Transverse colon (tissue), 4 donors: ENCODE results near the gene PBX4. TPM values are rescaled to one million over a fixed set of nuclear protein-coding genes. Genes with fewer than 3 reads are reported as not detected.

Source experiments
- DNase-seq: peaks from one replicate; pipeline ENCODE4 v3.0.0-alpha.2; 2019
- H3K27ac ChIP-seq, 4 donors: fragments of 200-600 bp; sonication (generic); 2 replicates each; pipeline ENCODE4 v1.5.1; 2016 to 2018; ENCODE audit warnings: inconsistent platforms in 4 of 4
- H3K27me3 ChIP-seq: fragments of 200-600 bp; sonication (generic); 2 replicates; pipeline ENCODE4 v1.5.1; 2017; ENCODE audit warnings: inconsistent platforms
- H3K36me3 ChIP-seq, 4 donors: fragments of 200-600 bp; sonication (generic); 2 replicates each; pipeline ENCODE4 v1.5.1; 2017 to 2019; ENCODE audit warnings: inconsistent platforms in 4 of 4
- H3K4me1 ChIP-seq, 4 donors: fragments of 200-600 bp; sonication (generic); 2 replicates each; pipeline ENCODE4 v1.5.1; 2017 to 2020; ENCODE audit warnings: inconsistent platforms in 4 of 4
- H3K4me3 ChIP-seq, 4 donors: fragments of 200-600 bp; sonication (generic); 1 replicate in 1 of 4; 2 replicates in 3 of 4; pipeline versions ENCODE4 v1.5.1 to v1.6.1; 2017 to 2019; ENCODE audit warnings: inconsistent platforms in 4 of 4
- H3K9me3 ChIP-seq, 2 donors: fragments of 200-600 bp; sonication (generic); 2 replicates each; pipeline ENCODE4 v1.5.1; 2017 to 2019; ENCODE audit warnings: inconsistent platforms in 2 of 2
- CTCF ChIP-seq, 5 experiments: fragments of 200-600 bp in 3 of 5; fragments of 450-650 bp in 2 of 5; sonication (generic) in 3 of 5; IDR thresholded peaks; 1 replicate in 2 of 5; 2 replicates in 3 of 5; pipeline ENCODE4 v1.5.1; 2016 to 2017; ENCODE audit warnings: antibody characterized with exemption in 5 of 5, inconsistent platforms in 3 of 5, mild to moderate bottlenecking in 2 of 5, moderate library complexity in 1 of 5
- EP300 ChIP-seq: sonication (generic); formaldehyde crosslinking; IDR thresholded peaks from one replicate; pipeline ENCODE4 v1.6.1; 2017; ENCODE audit warnings: antibody characterized with exemption, low read depth
- POLR2A ChIP-seq: fragments of 450-650 bp; IDR thresholded peaks from one replicate; pipeline ENCODE4 v1.6.1; 2016; ENCODE audit warnings: antibody characterized with exemption, mild to moderate bottlenecking, moderate library complexity
- POLR2AphosphoS5 ChIP-seq, 3 donors: sonication (generic); formaldehyde crosslinking; IDR thresholded peaks; one replicate each; pipeline ENCODE4 v1.6.1; 2016; ENCODE audit warnings: antibody characterized with exemption in 3 of 3
- WGBS, 2 donors: methylation state at CpG; one replicate each; pipeline ENCODE4 v1.1.5; 2018; ENCODE audit warnings: low coverage in 1 of 2; 5-methylcytosine and 5-hydroxymethylcytosine counted together
- in situ Hi-C, 4 donors: fragments of 200-750 bp; cut with MboI; loops; one replicate each; pipeline versions ENCODE4 v1.15.0 to v1.15.1; 2017; ENCODE audit warnings: low sequenced_read_pairs in 3 of 4, low pct_ligation_motif_present in 1 of 4, low pct_unique_long_range_greater_than_20kb in 1 of 4
- intact Hi-C: fragments of 100-400 bp; cut with DNase I; formaldehyde crosslinking; loops from one replicate; pipeline ENCODE4 v1.15.1; 2023; ENCODE audit warnings: low total_unique reads
- total RNA-seq, 4 donors: library from RNA; depleted of rRNA; stranded (reverse); fragments of >200 nt; gene quantifications; one replicate each; pipeline ENCODE4 v1.1.0, GENCODE V29; 2016

Gene PBX4
- total RNA-seq, 4 donors from 2014 or later = 1.9 to 11.9 (median 5.1) TPM

GRCh38 chr19:19582471-19582870 lies 36.0 kb downstream of the PBX4 start:
- WGBS, 2 donors = 88 to 100% methylated on average over 3 to 6 of the region's 6 CpGs
- no peaks in the 10 kb centered on the region for H3K27me3 ChIP-seq
- H3K4me3 ChIP-seq = no peak overlapping the region
- no peaks in the 10 kb centered on the region for H3K36me3 ChIP-seq
- TF ChIP-seq CTCF (IDR thresholded peaks at IDR 0.05) = no peak
- TF ChIP-seq EP300 = no peak
- no peak for TF ChIP-seq POLR2A
- TF ChIP-seq POLR2AphosphoS5 (IDR thresholded peaks at IDR 0.05) = no peak
- intact Hi-C loops = no loop called here
- no peak for DNase-seq
- peaks cover 0 to 18% (median 9%) of the 10 kb centered on the region in 4 donors for H3K4me1 ChIP-seq
- in situ Hi-C loops = no loop called here
- H3K9me3 ChIP-seq = no peaks in the 10 kb centered on the region
- H3K27ac ChIP-seq = no peak overlapping the region

GRCh38 chr19:19581391-19581790 lies 37.1 kb downstream of the PBX4 start:
- intact Hi-C loops = no loop called here
- in situ Hi-C loops = no loop called here
- no peak for DNase-seq
- no peaks in the 10 kb centered on the region for H3K36me3 ChIP-seq
- H3K4me3 ChIP-seq = no peak overlapping the region
- WGBS, 2 donors = 95 to 100% methylated on average over 1 to 13 of the region's 13 CpGs
- H3K4me1 ChIP-seq = peaks cover 0 to 18% (median 9%) of the 10 kb centered on the region in 4 donors
- no peaks in the 10 kb centered on the region for H3K9me3 ChIP-seq
- H3K27ac ChIP-seq = no peak overlapping the region
- no peaks in the 10 kb centered on the region for H3K27me3 ChIP-seq
- no peak for TF ChIP-seq POLR2AphosphoS5 (IDR thresholded peaks at IDR 0.05)
- no peak for TF ChIP-seq POLR2A
- TF ChIP-seq CTCF (IDR thresholded peaks at IDR 0.05) = no peak
- TF ChIP-seq EP300 = no peak

GRCh38 chr19:19580418-19580817 lies 38.1 kb downstream of the PBX4 start:
- 43% methylated on average over 4 of the region's 4 CpGs; no CpG with 5 or more reads in 1 of the 2 donors for whole genome bisulfite sequencing, 2 donors
- DNase-seq = no peak
- Histone ChIP-seq H3K27me3 (no peaks in the 10 kb centered on the region), H3K9me3 (no peaks in the 10 kb centered on the region), H3K4me1 (peaks cover 0 to 18% (median 9%) of the 10 kb centered on the region in 4 donors), H3K4me3 (no peak overlapping the region), H3K36me3 (no peaks in the 10 kb centered on the region), H3K27ac (peak overlapping the region; percentile 39 to 70 (median 64))
- TF ChIP-seq CTCF (IDR thresholded peaks at IDR 0.05) (no peak), POLR2AphosphoS5 (IDR thresholded peaks at IDR 0.05) (no peak), EP300 (no peak), POLR2A (no peak)
- intact Hi-C loops = no loop called here
- in situ Hi-C loops = no loop called here

GRCh38 chr19:19579533-19580361 lies 38.7 kb downstream of the PBX4 start:
- intact Hi-C loops (no loop called here), in situ Hi-C loops (no loop called here)
- DNase-seq = no peak
- no peaks in the 10 kb centered on the region for H3K27me3 ChIP-seq
- H3K4me1 ChIP-seq = peaks cover 0 to 18% (median 9%) of the 10 kb centered on the region in 4 donors
- peak overlapping the region; percentile 39 to 70 (median 64) for H3K27ac ChIP-seq
- no peak overlapping the region for H3K4me3 ChIP-seq
- H3K9me3 ChIP-seq = no peaks in the 10 kb centered on the region
- TF ChIP-seq CTCF (IDR thresholded peaks at IDR 0.05) = no peak
- no peak for TF ChIP-seq EP300
- no peak for TF ChIP-seq POLR2A
- no peak for TF ChIP-seq POLR2AphosphoS5 (IDR thresholded peaks at IDR 0.05)
- WGBS, 2 donors = 80 to 92% methylated on average over 1 to 25 of the region's 25 CpGs
- H3K36me3 ChIP-seq = no peaks in the 10 kb centered on the region
